GM13977 (cell line): ENCODE results near the gene ARMC2.

ENCODE experiments used
- DNase-seq: peaks from one replicate; pipeline ENCODE4 v3.0.0; 2012; ENCODE audit warnings: low spot score
- in situ Hi-C: fragments of 300-500 bp; cut with MboI; formaldehyde crosslinking; loops from one replicate; pipeline ENCODE4 v1.12.0; 2022; ENCODE audit warnings: low sequenced_read_pairs, low pct_unique_long_range_greater_than_20kb, mixed read lengths, inconsistent platforms; ENCODE audit not compliant: unreplicated experiment
- TF ChIP-seq, protein P1 (sequence below): IDR thresholded peaks from 2 replicates; pipeline ENCODE4 v1.5.1; 2012; ENCODE audit warnings: mild to moderate bottlenecking, control low read depth; ENCODE audit not compliant: insufficient read depth; ENCODE audit errors: extremely low read depth, missing control alignments

Gene ARMC2

DNA sequence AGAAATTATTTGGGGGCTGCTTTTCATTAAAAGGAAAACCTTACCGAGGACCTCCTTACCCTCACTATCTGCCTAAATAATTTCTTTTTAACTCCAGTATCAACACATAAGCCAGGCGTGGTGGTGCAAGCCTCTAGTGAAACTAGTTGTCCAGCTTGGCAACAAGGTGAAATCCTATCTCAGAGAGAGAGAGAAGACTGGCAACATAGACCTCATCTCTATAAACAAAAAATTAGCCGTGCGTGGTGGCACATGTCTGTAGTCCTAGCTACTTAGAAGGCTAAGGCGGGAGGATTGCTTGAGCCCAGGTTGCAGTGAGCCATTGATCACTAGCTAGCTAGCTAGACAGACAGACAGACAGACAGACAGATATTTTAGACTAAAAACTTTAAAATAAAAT, 92.5 kb downstream of the ARMC2 start:
- DNase-seq = no peak
- in situ Hi-C loops = no loop called here
- TF ChIP-seq, protein P1, sequence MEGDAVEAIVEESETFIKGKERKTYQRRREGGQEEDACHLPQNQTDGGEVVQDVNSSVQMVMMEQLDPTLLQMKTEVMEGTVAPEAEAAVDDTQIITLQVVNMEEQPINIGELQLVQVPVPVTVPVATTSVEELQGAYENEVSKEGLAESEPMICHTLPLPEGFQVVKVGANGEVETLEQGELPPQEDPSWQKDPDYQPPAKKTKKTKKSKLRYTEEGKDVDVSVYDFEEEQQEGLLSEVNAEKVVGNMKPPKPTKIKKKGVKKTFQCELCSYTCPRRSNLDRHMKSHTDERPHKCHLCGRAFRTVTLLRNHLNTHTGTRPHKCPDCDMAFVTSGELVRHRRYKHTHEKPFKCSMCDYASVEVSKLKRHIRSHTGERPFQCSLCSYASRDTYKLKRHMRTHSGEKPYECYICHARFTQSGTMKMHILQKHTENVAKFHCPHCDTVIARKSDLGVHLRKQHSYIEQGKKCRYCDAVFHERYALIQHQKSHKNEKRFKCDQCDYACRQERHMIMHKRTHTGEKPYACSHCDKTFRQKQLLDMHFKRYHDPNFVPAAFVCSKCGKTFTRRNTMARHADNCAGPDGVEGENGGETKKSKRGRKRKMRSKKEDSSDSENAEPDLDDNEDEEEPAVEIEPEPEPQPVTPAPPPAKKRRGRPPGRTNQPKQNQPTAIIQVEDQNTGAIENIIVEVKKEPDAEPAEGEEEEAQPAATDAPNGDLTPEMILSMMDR = no peak

DNA sequence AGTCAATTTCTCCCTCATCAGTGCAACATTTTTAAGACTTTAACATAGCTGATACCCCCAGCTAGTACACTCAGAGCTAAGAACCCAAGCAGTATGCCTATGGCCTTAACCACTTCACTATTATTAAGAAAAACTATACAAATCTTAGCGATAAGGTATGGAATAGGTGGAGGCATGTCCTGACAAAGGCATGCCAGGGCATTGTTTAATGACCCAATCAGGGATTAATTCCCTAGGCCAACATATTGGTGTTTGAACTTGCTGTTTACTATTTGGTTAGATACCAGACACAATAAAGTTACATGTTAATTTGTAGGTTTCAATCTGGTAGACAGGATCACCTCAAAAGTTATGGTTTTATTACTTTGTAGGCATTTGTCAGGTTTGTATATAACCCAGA, 93.1 kb downstream of the ARMC2 start:
- TF ChIP-seq, protein P1 = no peak
- no peak for DNase-seq
- in situ Hi-C loops = no loop called here

DNA sequence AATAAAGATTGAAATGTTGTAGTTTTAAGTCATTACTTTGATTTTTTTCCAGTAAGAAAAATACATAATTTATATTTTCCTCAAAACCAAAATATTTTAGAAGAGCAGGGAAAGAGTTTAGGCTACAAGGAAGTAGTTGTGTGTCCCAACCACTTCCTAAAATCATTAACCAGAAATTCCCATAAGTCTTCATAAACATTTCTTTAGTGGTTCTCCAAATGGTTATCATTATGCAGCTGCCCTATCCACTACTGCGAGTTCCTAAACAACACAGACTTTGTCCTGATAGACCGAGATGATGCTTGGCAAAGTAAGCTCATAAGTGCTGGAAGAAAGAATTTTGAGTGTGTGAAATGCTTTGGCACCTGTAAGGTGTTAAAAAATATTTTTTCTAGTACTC, 93.6 kb downstream of the ARMC2 start:
- TF ChIP-seq, protein P1 = no peak
- DNase-seq = no peak
- in situ Hi-C loops = no loop called here

DNA sequence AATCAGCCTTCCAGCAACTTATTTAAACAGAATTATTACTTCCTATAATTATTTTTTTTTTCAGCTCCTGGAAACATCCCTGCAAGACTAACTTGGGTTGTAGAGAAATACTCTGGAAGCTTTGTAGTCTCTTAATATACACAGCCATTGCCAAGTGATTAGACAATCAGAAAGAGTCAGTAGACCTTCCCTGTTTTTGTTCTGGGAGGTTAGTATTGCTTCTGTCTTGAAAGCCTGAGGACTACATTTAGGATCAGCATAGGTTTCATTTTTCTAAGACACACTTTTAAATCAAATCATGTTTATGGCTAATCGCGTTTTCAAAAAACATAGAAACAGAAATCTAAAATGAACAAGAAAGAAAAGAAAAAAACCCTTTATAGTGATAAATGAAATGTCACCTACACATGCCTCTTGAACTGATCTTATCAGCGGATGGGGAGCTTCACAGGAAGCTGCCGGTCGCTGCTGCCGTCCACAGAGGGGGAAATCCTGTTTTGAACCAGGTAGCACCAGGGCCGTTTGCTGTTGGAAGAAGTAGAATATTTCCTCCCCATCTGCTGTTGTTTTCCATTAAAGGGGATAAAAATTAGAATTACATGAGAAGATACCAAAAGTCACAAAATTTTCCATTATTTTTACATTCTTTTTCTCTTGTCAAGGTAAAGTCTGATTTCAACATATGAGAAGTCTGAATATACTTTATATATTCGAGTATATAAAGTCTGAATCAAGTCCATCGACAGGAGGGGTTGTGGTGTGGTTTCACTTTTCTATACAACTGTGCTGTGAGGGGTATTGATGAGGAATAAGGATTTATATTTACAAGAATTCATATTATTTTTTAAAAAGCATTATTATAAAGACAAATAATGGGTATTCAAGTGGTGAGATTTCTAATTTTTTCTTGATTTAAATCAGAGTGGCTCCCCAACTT, 94.6 kb downstream of the ARMC2 start:
- TF ChIP-seq, protein P1 = no peak
- in situ Hi-C loops = no loop called here
- no peak for DNase-seq

DNA sequence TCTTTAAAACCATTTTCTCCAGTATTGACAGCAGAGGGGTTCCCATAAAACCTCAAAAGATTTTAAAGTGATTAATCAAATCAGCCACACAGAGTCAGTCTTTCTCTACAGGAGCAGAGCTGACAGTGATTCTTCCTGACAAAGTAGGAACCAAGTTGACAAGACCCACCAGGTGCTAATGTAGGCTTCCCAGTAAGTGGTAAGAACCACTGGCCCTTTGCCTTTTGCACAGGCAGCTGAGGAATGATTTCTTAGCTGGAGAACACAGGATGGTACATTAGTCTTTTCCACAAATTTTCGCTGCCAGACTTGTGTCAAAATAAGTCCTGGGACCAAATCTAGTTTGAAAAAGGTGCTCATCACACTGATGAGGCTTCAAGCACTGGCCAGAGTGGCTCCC, 95.8 kb downstream of the ARMC2 start:
- no peak for DNase-seq
- in situ Hi-C loops = no loop called here
- TF ChIP-seq, protein P1 = no peak

DNA sequence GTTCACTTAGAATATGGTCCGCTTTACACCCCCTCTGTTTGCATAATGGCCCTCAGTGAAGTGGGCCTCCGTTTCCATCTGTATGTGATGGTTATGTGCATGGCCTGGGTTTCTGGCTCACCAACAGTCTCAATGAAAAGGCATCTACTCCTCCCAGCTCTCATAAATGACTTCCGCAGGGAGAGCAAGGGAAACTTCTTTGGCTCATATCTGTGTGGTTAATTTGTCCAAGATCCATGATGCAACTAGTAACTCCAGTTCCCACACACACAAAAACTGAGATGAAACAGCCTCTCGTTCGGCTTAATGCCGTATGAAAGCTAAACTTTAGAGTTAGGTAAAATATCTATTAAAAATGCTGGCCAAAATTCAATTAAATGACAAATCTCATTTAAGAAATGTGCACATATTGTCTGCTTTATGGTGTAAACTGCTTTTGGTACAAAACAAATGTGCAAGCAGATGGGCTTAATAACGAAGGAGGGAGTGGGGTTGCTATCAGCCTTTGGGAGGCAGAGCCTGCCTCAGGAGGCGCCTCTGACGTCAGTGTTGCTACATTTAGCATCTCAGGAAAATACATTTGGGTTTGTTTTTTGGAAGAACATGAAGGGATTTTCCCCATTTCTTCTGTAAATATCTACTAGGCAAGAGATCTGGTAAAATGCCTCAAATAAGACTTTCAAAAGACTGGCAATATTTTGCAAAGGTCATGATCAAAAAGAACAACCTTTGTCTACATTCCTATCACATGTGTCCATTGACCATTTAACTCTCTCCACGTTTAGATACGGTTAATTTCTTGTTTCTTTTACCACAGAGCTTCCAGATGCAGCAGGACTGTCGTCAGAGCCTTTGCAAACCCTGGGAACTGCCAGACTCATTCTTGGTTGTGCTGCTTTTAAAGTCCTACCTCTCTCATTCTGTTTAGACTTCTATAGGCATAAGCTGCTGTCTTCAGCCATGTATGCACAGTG, 96.8 kb downstream of the ARMC2 start:
- DNase-seq = no peak
- TF ChIP-seq, protein P1 = no peak
- in situ Hi-C loops = no loop called here
